Measurements from ENCODE around the gene WDFY4. TPM values are rescaled to one million over a fixed set of nuclear protein-coding genes. Genes with fewer than 3 reads are reported as not detected.

WDFY4 gene
- total RNA-seq, 3 donors from 2014 or later, result 2.3 to 7.0 (median 5.8) TPM

GRCh38 chr10:48799341-48800006, 114.8 kb downstream of the WDFY4 start:
- Histone ChIP-seq H3K27me3 (no peaks in the 10 kb centered on the region), H3K9me3 (no peaks in the 10 kb centered on the region), H3K4me1 (no peaks in the 10 kb centered on the region), H3K4me3 (no peak overlapping the region), H3K36me3 (no peaks in the 10 kb centered on the region), H3K27ac (peak overlapping the region in 1 of 2 donors; percentile 61)
- intact Hi-C loops (cut with DNase I; ENCODE audit: low total_unique reads), result no loop called here
- no peak for DNase-seq (ENCODE audit: low spot score in 2 of 2)
- TF ChIP-seq CTCF (IDR thresholded peaks at IDR 0.05) (no peak), POLR2AphosphoS5 (IDR thresholded peaks at IDR 0.05) (no peak), POLR2A (IDR thresholded peaks at IDR 0.05) (no peak)

- no peaks in the 10 kb centered on the region for H3K9me3 ChIP-seq
- no peak overlapping the region for H3K4me3 ChIP-seq
- intact Hi-C loops (cut with DNase I; ENCODE audit: low total_unique reads), result no loop called here
- H3K36me3 ChIP-seq, result no peaks in the 10 kb centered on the region
- peak overlapping the region in 1 of 2 donors; percentile 61 for H3K27ac ChIP-seq
- TF ChIP-seq POLR2A (IDR thresholded peaks at IDR 0.05) (no peak), POLR2AphosphoS5 (IDR thresholded peaks at IDR 0.05) (no peak), CTCF (IDR thresholded peaks at IDR 0.05) (no peak)
- no peak for DNase-seq (ENCODE audit: low spot score in 2 of 2)
- H3K4me1 ChIP-seq, result no peaks in the 10 kb centered on the region
- no peaks in the 10 kb centered on the region for H3K27me3 ChIP-seq
Measured at GRCh38 chr10:48800007-48800675, 115.5 kb downstream of the WDFY4 start.

GRCh38 chr10:48801001-48801421, 116.3 kb downstream of the WDFY4 start:
- DNase-seq (ENCODE audit: low spot score in 2 of 2), result no peak
- H3K27me3 ChIP-seq, result no peaks in the 10 kb centered on the region
- no peak overlapping the region for H3K4me3 ChIP-seq
- H3K9me3 ChIP-seq, result no peaks in the 10 kb centered on the region
- peak overlapping the region in 1 of 2 donors; percentile 48 for H3K27ac ChIP-seq
- H3K36me3 ChIP-seq, result no peaks in the 10 kb centered on the region
- H3K4me1 ChIP-seq, result no peaks in the 10 kb centered on the region
- intact Hi-C loops (cut with DNase I; ENCODE audit: low total_unique reads), result no loop called here
- no peak for TF ChIP-seq POLR2AphosphoS5 (IDR thresholded peaks at IDR 0.05)
- no peak for TF ChIP-seq POLR2A (IDR thresholded peaks at IDR 0.05)
- TF ChIP-seq CTCF (IDR thresholded peaks at IDR 0.05), result no peak

GRCh38 chr10:48802611-48803071, 118.0 kb downstream of the WDFY4 start:
- Histone ChIP-seq H3K36me3 (no peaks in the 10 kb centered on the region), H3K4me1 (no peaks in the 10 kb centered on the region), H3K27me3 (no peaks in the 10 kb centered on the region), H3K27ac (no peak overlapping the region), H3K4me3 (no peak overlapping the region), H3K9me3 (no peaks in the 10 kb centered on the region)
- TF ChIP-seq POLR2A (IDR thresholded peaks at IDR 0.05), result no peak
- no peak for TF ChIP-seq CTCF (IDR thresholded peaks at IDR 0.05)
- no peak for TF ChIP-seq POLR2AphosphoS5 (IDR thresholded peaks at IDR 0.05)
- DNase-seq (ENCODE audit: low spot score in 2 of 2), result no peak
- intact Hi-C loops (cut with DNase I; ENCODE audit: low total_unique reads), result no loop called here

Measured in breast epithelium (tissue), 4 donors.